ENCODE measurements around the gene WDR27.

GRCh38 chr6:169669147-169669546 lies 32.7 kb downstream of the WDR27 start:
- TF ChIP-seq CTCF (IDR thresholded peaks at IDR 0.05) (no peak), POLR2A (IDR thresholded peaks at IDR 0.05) (no peak)
